IPS-NIHi11 (cell line): ENCODE measurements around the gene SLC9A9.
"Not testable (repeated sequence)": the region's sequence is repeated elsewhere in the genome, so short reads cannot be mapped to it uniquely, and the experiment has no call there.

Experiments used
- DNase-seq: peaks from one replicate; pipeline ENCODE4 v3.0.0; 2012; ENCODE audit warnings: mixed read lengths, low spot score

SLC9A9 gene

GRCh38 chr3:143559296-143559695, 289.0 kb downstream of the SLC9A9 start:
- no peak for DNase-seq

GRCh38 chr3:143552851-143553250, 295.4 kb downstream of the SLC9A9 start:
- no peak for DNase-seq

DNA sequence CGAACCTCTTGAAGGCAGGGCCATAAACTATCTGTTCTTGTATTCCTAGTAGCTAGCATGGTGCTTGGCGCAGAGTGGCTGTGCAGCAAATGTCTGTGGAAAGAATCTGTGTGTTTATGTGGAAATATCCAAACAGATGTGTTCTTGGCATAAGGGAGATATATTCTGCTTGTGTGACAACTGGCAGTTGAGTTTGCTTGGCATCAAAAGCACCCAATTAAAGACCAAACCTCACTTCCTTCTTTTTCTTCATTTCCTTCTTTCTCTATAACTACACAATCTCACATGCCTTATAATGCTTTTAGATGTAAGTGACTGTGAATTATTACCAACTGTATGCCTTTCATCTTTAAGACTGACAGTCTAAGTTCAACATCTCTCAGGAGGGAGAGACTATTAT, 296.5 kb downstream of the SLC9A9 start:
- DNase-seq = no peak

- DNase-seq = no peak
These were observed 299.3 kb downstream of the SLC9A9 start for GRCh38 chr3:143548861-143549497.

DNA sequence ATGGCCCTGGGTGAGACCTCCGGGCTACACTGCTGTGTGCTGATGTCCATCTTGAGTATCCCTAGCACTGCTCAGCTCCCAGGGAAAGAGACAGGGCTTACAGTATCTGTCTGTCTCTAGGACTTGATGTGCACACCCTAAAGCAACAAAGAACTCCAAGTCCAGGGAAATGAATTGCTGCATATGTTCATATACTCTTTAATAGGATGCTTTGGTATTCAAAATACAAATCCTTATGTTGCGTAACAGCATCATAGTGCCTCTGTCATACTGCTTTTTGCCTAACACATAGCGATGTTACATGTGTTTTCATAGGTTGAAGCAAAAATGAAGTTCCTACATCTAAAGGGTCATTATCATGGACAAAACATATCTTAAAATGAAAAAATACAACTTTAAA, 299.9 kb downstream of the SLC9A9 start:
- no peak for DNase-seq

- DNase-seq = no peak
These were observed 309.7 kb downstream of the SLC9A9 start for GRCh38 chr3:143538577-143538981.

GRCh38 chr3:143538061-143538460, 310.2 kb downstream of the SLC9A9 start:
- DNase-seq = no peak

GRCh38 chr3:143536817-143537535, 311.3 kb downstream of the SLC9A9 start:
- no peak for DNase-seq

- DNase-seq = no peak
These were observed 312.1 kb downstream of the SLC9A9 start for GRCh38 chr3:143535994-143536784.

- no peak for DNase-seq
These were observed 314.9 kb downstream of the SLC9A9 start for GRCh38 chr3:143533391-143533790.

DNA sequence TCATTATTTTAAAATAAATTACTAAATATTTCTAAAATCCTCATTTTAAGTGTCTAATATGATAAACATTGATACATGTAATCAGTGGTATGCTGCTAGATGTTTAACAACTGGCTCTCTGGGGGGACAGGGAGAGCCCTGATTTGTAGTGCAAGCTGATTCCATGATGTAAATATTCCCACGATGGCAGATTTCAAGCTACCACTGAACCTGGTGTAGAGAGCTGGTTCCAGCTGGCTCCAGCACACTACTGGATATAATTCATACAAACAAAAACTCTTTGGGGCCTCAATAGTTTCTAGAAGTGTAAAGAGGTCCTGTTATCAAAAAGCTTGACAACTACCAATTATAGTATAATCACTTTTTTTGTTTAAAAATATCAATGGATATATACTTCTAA, 316.2 kb downstream of the SLC9A9 start:
- no peak for DNase-seq

DNA sequence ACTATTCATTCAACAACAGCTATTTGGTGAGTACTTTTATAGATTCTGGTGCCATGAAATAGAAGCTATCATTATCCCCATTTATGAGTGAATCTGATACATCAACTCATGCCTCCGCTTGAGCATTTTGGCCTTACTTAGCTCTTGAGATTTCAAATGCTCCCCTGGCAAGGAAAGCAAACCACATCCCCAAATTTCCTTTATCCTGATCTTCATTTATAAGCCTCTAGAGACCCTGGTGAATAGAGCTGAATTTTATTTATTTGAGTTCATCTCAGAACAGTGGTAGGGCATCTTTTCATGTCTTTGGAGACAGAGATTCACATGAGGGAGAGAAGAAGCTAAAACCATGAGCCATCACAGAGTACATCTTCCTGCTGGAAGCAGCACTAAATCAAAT, 317.2 kb downstream of the SLC9A9 start:
- DNase-seq = no peak

GRCh38 chr3:143529798-143530197, 318.5 kb downstream of the SLC9A9 start:
- no peak for DNase-seq

GRCh38 chr3:143529018-143529478, 319.2 kb downstream of the SLC9A9 start:
- DNase-seq = no peak

DNA sequence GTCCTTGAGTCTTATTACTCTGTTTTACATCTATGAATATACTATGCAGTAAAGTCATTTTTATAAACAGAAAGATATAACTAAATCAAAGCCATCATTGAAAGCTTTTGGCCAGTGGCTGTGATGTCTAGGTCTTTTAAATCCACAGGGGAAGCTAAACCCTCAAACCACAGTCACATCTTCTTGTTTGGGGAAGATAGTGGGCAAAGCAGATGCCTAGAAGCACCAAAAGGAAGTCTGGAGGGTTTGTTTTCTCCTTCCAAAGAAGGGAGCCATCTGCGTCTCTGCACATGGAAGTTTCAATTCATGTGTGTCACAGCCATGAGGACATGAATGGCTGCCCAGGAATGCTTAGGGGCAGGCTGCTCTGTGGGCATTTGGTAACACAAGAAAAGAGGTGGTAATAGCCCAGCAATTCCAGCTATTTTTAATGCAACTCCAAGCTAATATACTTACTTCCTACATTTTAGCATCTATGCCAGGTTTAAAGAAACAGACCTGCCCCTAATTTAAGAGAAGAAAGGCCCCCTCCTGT, 322.2 kb downstream of the SLC9A9 start:
- DNase-seq = no peak

- DNase-seq = no peak
These were observed 322.9 kb downstream of the SLC9A9 start for GRCh38 chr3:143525408-143525807.

DNA sequence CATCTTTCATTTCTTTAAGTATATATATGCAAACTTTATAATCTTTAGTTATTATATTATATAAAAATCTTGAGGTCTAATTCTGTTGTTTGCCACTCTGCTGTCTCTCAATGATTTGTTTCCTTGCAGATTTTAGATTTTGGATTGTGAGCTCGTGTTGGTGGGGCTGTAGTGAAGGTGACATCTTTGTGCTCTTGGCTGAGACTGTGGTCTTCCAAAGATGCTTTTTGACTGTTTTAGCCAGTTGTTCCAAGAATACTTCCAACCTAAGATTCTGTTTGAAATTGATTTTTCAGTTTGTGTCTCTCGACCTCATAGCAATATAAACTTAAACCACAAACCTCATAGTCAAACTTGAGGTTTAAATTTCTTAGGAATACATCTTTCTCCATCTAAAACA, 326.5 kb downstream of the SLC9A9 start:
- no peak for DNase-seq

- not testable (repeated sequence) for DNase-seq
These were observed 331.1 kb downstream of the SLC9A9 start for GRCh38 chr3:143517131-143517530.

- DNase-seq = no peak
These were observed 333.4 kb downstream of the SLC9A9 start for GRCh38 chr3:143514874-143515273.

DNA sequence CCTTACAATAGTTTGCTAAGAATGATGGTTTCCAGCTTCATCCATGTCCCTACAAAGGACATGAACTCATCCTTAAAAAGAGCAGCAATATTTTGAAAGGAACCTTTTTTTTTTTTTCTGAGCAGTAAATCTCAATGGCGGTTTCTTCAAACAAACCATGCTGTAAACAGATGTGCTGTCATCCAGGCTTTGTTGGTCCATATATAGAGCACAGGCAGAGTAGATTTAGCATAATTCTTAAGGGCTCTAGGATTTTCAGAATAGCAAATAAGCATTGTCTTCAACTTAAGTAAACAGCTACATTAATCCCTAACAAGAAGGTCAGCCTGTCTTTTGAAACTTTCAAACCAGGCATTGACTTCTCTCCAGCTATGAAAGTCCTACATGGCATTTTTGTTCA, 334.2 kb downstream of the SLC9A9 start:
- no peak for DNase-seq

DNA sequence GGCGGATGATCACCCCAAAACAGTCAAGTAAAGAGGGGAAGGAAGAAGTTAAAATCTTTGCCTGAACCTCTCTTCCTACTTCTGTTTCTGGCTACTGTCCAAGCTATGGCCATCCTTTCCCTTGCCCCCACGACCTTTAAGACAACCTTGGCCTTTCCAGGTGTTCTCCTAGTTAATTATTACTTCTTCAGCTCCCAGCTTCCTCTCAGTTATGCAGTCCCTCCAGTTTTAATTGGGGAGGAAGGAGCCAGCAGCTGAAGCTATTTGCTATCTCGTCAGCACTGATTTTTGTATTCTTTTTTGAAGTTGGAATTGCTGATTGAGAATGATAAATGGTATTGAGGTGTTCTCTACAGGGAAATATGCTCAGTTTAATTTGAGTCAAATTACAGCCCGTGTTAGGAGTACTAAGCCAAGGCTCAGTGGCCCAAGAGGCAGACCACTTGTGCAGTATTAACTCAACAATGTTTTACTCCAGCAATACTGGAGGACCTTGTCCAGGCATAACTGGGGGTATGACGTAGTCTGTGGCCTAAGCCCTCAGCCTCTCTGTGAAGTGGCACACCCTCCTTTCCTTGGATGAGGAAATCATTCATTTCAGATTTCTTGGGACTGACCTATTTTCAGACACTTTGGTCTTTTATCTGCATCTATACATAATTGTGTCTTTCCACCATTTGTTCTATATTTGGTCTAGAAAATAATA, 336.9 kb downstream of the SLC9A9 start:
- no peak for DNase-seq

DNA sequence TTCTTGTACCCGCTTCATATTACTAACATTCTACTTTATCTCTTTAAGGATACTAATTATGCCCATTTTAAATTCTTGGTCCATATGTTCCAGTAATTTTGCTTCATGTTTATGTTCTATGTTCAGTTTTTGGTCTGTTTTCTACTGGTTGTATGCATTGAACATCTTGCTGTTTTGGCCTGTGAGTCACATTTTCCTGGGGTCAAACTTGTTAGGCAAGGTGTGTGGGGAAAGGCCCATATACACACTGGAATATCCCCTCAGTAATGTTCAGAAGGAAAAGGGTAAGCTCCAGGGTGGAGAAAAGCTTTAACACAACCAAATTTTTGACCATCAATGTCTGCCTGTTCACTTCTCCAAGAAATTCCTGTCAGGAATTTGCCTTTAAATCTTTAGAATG, 337.7 kb downstream of the SLC9A9 start:
- DNase-seq = no peak
